Ovary (tissue), 9 donors: Measurements from ENCODE around the gene NR5A1. TPM values are rescaled to one million over a fixed set of nuclear protein-coding genes. Genes with fewer than 3 reads are reported as not detected.

ENCODE experiments used
- DNase-seq, 5 donors: peaks; one replicate each; pipeline ENCODE4 v3.0.0-alpha.2; 2019 to 2020
- H3K27ac ChIP-seq, 2 donors: fragments of 200-600 bp; one replicate each; pipeline versions ENCODE4 v1.5.1 to v1.8.0; 2019 to 2022
- H3K27me3 ChIP-seq: fragments of 200-600 bp; one replicate; pipeline ENCODE4 v1.8.0; 2022
- H3K36me3 ChIP-seq: fragments of 200-600 bp; sonication (generic); one replicate; pipeline ENCODE4 v1.5.1; 2019
- H3K4me1 ChIP-seq: one replicate; pipeline ENCODE4 v1.8.1; 2013; ENCODE audit warnings: mild to moderate bottlenecking, moderate library complexity; ENCODE audit not compliant: insufficient read depth
- H3K4me3 ChIP-seq: fragments of 200-600 bp; sonication (generic); one replicate; pipeline ENCODE4 v1.5.1; 2017
- H3K9me3 ChIP-seq, 2 donors: fragments of 200-600 bp in 1 of 2; sonication (generic) in 1 of 2; one replicate each; pipeline versions ENCODE4 v1.5.1 to v1.8.1; 2013 to 2019; ENCODE audit warnings: mild to moderate bottlenecking in 1 of 2, moderate library complexity in 1 of 2
- EP300 ChIP-seq: sonication (generic); formaldehyde crosslinking; IDR thresholded peaks from one replicate; pipeline ENCODE4 v1.6.1; 2017; ENCODE audit warnings: antibody characterized with exemption
- POLR2A ChIP-seq: fragments of 450-650 bp; IDR thresholded peaks from one replicate; pipeline ENCODE4 v1.6.1; 2017; ENCODE audit warnings: antibody characterized with exemption, mild to moderate bottlenecking, moderate library complexity
- WGBS, 3 donors: extraction: QIAGEN DNeasy Blood & Tissue Kit in 1 of 3; methylation state at CpG; one replicate each; pipeline versions ENCODE4 v1.1.5 to v1.1.7; 2013 to 2017; 5-methylcytosine and 5-hydroxymethylcytosine counted together
- intact Hi-C, 4 donors: fragments of 100-400 bp; cut with DNase I; formaldehyde crosslinking; loops; one replicate each; pipeline versions ENCODE4 v1.11.0 to v1.15.1; 2022 to 2023
- polyA plus RNA-seq, 2 donors: library from polyadenylated mRNA; stranded (reverse); fragments of 200-250 nt in 1 of 2; fragments of 350-450 nt in 1 of 2; fragmentation: Illumina TruSeq in 1 of 2; extraction: RNeasy Lipid Tissue Mini Kit (QIAGEN cat#74804) in 1 of 2; gene quantifications; one replicate each; pipeline ENCODE4 v1.2.3, GENCODE V29; 2013 to 2014
- total RNA-seq, 7 donors: library from RNA; depleted of rRNA in 2 of 7; stranded (reverse); fragments of >200 nt in 2 of 7; fragmentation: NEBNext Ultra II Directional in 3 of 7; extraction: Animal tissue kit (Norgen Biotek cat#: 25700) in 3 of 7; gene quantifications; one replicate each; pipeline versions ENCODE4 v1.1.0 to v1.2.4, GENCODE V29; 2016 to 2023
- TF ChIP-seq, protein P1 (sequence below), 3 donors: fragments of 450-650 bp in 2 of 3; fragments of 200-600 bp in 1 of 3; IDR thresholded peaks; one replicate each; pipeline versions ENCODE4 v1.5.1 to v1.8.0; 2016 to 2022; ENCODE audit warnings: antibody characterized with exemption in 3 of 3, mild to moderate bottlenecking in 1 of 3
- donor health status: DM: no; HTN: no; CAD: no; lungs with moderate emphysema.
- donor health status: DM: no; HTN: no; CAD: no.
- donor health status: Bipolar disorder and iron deficiency.
- donor health status: DM: yes; HTN: yes; CAD: no.
- donor health status: DM: no; HTN: no; CAD: no.
- donor health status: DM: yes; HTN: yes; CAD: no.

The NR5A1 gene
- total and polyA plus RNA-seq, 9 donors = 14.7 to 73.6 (median 50.2) TPM

DNA sequence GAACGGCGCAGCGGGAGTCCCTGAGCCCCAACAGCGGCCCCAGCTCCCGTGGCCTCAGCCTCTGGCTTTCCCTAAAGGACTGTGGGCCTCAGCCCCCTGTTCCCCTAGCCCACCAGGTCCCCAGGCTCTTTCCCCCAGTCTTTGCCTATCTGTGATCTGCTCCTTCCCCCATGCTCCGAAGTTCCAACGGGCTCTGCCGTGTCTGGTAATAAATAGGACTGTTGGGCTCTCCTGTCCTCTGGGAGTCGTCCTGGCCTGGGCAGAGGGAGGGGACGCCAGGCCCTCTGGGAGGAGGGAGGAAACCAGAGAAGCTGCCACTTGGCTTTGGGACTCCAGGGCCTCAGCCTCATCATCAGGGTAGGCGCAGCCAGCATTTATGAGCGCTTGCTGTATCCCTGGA is 28.8 kb downstream of the NR5A1 start:
- Histone ChIP-seq H3K27ac (no peak overlapping the region), H3K27me3 (no peaks in the 10 kb centered on the region), H3K4me1 (peaks cover 3% of the 10 kb centered on the region), H3K4me3 (no peak overlapping the region), H3K36me3 (no peaks in the 10 kb centered on the region), H3K9me3 (no peaks in the 10 kb centered on the region)
- TF ChIP-seq EP300 = no peak
- TF ChIP-seq POLR2A = no peak
- TF ChIP-seq, protein P1, sequence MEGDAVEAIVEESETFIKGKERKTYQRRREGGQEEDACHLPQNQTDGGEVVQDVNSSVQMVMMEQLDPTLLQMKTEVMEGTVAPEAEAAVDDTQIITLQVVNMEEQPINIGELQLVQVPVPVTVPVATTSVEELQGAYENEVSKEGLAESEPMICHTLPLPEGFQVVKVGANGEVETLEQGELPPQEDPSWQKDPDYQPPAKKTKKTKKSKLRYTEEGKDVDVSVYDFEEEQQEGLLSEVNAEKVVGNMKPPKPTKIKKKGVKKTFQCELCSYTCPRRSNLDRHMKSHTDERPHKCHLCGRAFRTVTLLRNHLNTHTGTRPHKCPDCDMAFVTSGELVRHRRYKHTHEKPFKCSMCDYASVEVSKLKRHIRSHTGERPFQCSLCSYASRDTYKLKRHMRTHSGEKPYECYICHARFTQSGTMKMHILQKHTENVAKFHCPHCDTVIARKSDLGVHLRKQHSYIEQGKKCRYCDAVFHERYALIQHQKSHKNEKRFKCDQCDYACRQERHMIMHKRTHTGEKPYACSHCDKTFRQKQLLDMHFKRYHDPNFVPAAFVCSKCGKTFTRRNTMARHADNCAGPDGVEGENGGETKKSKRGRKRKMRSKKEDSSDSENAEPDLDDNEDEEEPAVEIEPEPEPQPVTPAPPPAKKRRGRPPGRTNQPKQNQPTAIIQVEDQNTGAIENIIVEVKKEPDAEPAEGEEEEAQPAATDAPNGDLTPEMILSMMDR (IDR thresholded peaks at IDR 0.05) = no peak
- no peak for DNase-seq
- intact Hi-C loops = no loop called here
- 44 to 47% (median 44%) methylated on average over 10 to 12 of the region's 12 CpGs for WGBS, 3 donors

- no peaks in the 10 kb centered on the region for H3K9me3 ChIP-seq
- no peak for TF ChIP-seq POLR2A
- no peak for TF ChIP-seq EP300
- TF ChIP-seq, protein P1 (IDR thresholded peaks at IDR 0.05) = no peak
- H3K4me1 ChIP-seq = peaks cover 3% of the 10 kb centered on the region
- H3K4me3 ChIP-seq = no peak overlapping the region
- 2 to 6% (median 2%) methylated on average over 25 to 53 of the region's 53 CpGs for WGBS, 3 donors
- H3K36me3 ChIP-seq = no peaks in the 10 kb centered on the region
- intact Hi-C loops = no loop called here
- H3K27me3 ChIP-seq = no peaks in the 10 kb centered on the region
- no peak for DNase-seq
- H3K27ac ChIP-seq = no peak overlapping the region
Measured at GRCh38 chr9:124477648-124478285, 29.4 kb downstream of the NR5A1 start.

DNA sequence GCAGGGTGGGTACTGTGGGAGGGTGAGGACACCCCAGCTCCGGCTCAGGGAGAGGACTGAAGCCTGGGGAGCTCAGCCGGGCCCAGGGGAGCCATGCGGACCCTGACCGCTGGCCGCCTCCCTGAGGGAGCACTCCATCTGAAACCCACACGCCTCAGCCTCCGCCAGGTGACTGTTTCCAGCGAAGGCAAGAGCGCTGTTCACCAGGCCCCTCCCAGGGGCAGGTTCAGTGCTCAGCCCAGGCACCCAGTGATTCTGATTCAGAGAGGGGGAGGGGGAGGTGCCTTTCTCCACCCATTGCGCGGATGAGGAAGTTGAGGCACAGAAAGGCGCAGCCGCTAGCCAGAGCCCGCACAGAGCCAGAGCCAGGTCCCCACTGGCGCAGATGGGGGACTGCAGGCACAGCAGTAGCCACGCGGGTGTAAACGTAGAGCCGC is 30.0 kb downstream of the NR5A1 start:
- Histone ChIP-seq H3K9me3 (no peaks in the 10 kb centered on the region), H3K4me3 (no peak overlapping the region), H3K4me1 (peaks cover 3% of the 10 kb centered on the region), H3K36me3 (no peaks in the 10 kb centered on the region), H3K27ac (no peak overlapping the region), H3K27me3 (no peaks in the 10 kb centered on the region)
- TF ChIP-seq POLR2A (no peak), EP300 (no peak)
- TF ChIP-seq, protein P1 (IDR thresholded peaks at IDR 0.05) = no peak
- intact Hi-C loops = no loop called here
- WGBS, 3 donors = 21 to 29% (median 28%) methylated on average over 17 to 19 of the region's 19 CpGs
- DNase-seq = no peak

GRCh38 chr9:124475868-124476690 is 31.1 kb downstream of the NR5A1 start:
- TF ChIP-seq, protein P1 (IDR thresholded peaks at IDR 0.05) = no peak
- no peak for TF ChIP-seq POLR2A
- no peak for TF ChIP-seq EP300
- Histone ChIP-seq H3K27ac (no peak overlapping the region), H3K27me3 (no peaks in the 10 kb centered on the region), H3K4me1 (peaks cover 3% of the 10 kb centered on the region), H3K4me3 (no peak overlapping the region), H3K36me3 (no peaks in the 10 kb centered on the region), H3K9me3 (no peaks in the 10 kb centered on the region)
- intact Hi-C loops = no loop called here
- no peak for DNase-seq
- 72 to 76% (median 74%) methylated on average over 13 to 14 of the region's 14 CpGs for whole genome bisulfite sequencing, 3 donors
